Gastroesophageal sphincter (tissue), 4 donors: ENCODE results near the gene PTPRG. TPM values are rescaled to one million over a fixed set of nuclear protein-coding genes. Genes with fewer than 3 reads are reported as not detected.

Experiments
- ATAC-seq: fragments of 150-250 bp; one replicate; pipeline ENCODE4 v1.9.1; 2016; ENCODE audit warnings: mild to moderate bottlenecking, moderate library complexity
- H3K27ac ChIP-seq, 4 donors: fragments of 200-600 bp; sonication (generic) in 3 of 4; 1 replicate in 3 of 4; 2 replicates in 1 of 4; pipeline ENCODE4 v1.5.1; 2016 to 2019
- H3K27me3 ChIP-seq: fragments of 200-600 bp; sonication (generic); one replicate; pipeline ENCODE4 v1.5.1; 2019
- H3K36me3 ChIP-seq, 2 donors: fragments of 200-600 bp; sonication (generic); one replicate each; pipeline ENCODE4 v1.5.1; 2019; ENCODE audit warnings: control low read depth in 1 of 2
- H3K4me1 ChIP-seq, 3 donors: fragments of 200-600 bp; sonication (generic); 1 replicate in 2 of 3; 2 replicates in 1 of 3; pipeline ENCODE4 v1.5.1; 2016 to 2019; ENCODE audit warnings: control low read depth in 2 of 3
- H3K4me3 ChIP-seq, 2 donors: fragments of 200-600 bp; sonication (generic); one replicate each; pipeline ENCODE4 v1.5.1; 2019; ENCODE audit warnings: mild to moderate bottlenecking in 1 of 2, moderate library complexity in 1 of 2
- H3K9me3 ChIP-seq, 3 donors: fragments of 200-600 bp; sonication (generic); one replicate each; pipeline ENCODE4 v1.5.1; 2017 to 2019; ENCODE audit warnings: control low read depth in 2 of 3
- CTCF ChIP-seq, 4 experiments: fragments of 200-600 bp in 2 of 4; fragments of 450-650 bp in 2 of 4; sonication (generic) in 1 of 4; IDR thresholded peaks; one replicate each; pipeline ENCODE4 v1.5.1; 2017 to 2019; ENCODE audit warnings: antibody characterized with exemption in 4 of 4, mild to moderate bottlenecking in 2 of 4, moderate library complexity in 2 of 4
- EP300 ChIP-seq: sonication (generic); formaldehyde crosslinking; IDR thresholded peaks from one replicate; pipeline ENCODE4 v1.6.1; 2017; ENCODE audit warnings: antibody characterized with exemption, mild to moderate bottlenecking
- POLR2A ChIP-seq, 2 donors: fragments of 450-650 bp; IDR thresholded peaks; one replicate each; pipeline ENCODE4 v1.6.1; 2017; ENCODE audit warnings: antibody characterized with exemption in 2 of 2, mild to moderate bottlenecking in 2 of 2, moderate library complexity in 1 of 2
- POLR2AphosphoS5 ChIP-seq: sonication (generic); formaldehyde crosslinking; IDR thresholded peaks from one replicate; pipeline ENCODE4 v1.6.1; 2017; ENCODE audit warnings: antibody characterized with exemption
- WGBS, 2 donors: methylation state at CpG; one replicate each; pipeline ENCODE4 v1.1.5; 2018; ENCODE audit warnings: low coverage in 1 of 2; 5-methylcytosine and 5-hydroxymethylcytosine counted together
- total RNA-seq, 4 donors: library from RNA; depleted of rRNA; stranded (reverse); fragments of >200 nt; gene quantifications; one replicate each; pipeline ENCODE4 v1.1.0, GENCODE V29; 2016

Gene PTPRG
- total RNA-seq, 4 donors from 2014 or later = 48.7 to 81.9 (median 52.8) TPM

GRCh38 chr3:62261736-62262135 is 700.4 kb downstream of the PTPRG start:
- TF ChIP-seq EP300 = no peak
- no peak for TF ChIP-seq POLR2A (IDR thresholded peaks at IDR 0.05)
- TF ChIP-seq CTCF (IDR thresholded peaks at IDR 0.05) = no peak
- no peak for TF ChIP-seq POLR2AphosphoS5
- WGBS, 2 donors = 38% methylated on average over 3 of the region's 3 CpGs; no CpG with 5 or more reads in 1 of the 2 donors

DNA sequence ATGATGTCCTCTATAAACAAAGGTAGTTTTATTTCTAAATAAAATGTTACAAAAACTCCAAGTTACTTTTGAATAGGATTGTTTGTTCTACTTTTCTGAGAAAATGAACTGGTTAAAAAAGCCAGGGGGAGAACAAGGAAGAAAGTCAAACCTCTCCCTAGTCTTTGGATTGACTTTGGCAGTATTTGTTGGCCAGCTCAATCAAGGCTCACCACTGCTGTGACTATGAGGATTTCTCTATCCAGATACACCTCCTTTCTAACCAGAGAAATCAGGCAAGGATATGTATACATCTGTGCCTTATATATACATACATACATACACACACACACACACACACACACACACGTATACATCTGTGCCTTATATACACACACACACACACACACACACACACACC is 704.2 kb downstream of the PTPRG start:
- 63 to 91% methylated on average over 1 of the region's 1 CpG for WGBS, 2 donors

More at GRCh38 chr3:62261736-62262135, 700.4 kb downstream of the PTPRG start:
- ATAC-seq = no peak
- Histone ChIP-seq H3K27ac (no peak overlapping the region), H3K4me3 (no peak overlapping the region), H3K36me3 (peaks cover 0 to 21% of the 10 kb centered on the region in 2 donors), H3K9me3 (no peaks in the 10 kb centered on the region), H3K4me1 (no peaks in the 10 kb centered on the region), H3K27me3 (no peaks in the 10 kb centered on the region)

DNA sequence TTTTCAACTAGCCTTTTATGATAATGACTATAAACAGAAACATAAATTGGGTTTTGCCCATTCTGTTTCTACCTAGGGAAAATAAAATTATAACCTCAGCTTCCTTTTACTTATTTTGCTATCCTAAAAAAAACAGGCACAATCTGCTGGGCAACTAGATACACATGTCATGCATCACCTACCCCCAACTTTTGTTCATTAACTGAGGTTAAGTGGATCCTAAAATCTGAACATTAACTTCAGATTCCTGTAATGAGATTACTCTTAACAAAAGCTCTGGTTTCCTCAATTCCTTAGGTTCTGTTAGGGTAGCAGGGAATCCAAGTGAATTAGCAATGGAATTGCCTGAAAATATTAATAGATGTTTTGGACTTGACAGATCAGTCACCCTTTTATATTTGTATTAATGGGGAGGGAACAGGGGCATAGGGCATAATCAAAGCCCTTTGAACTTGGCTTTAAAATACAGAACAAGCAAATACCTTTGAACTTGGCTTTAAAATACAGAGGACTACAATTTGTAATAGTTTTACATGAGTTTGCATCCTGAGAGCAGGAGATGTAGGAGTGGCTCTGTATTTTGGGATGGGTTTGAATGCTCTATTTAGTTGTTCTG is 705.4 kb downstream of the PTPRG start:
- Histone ChIP-seq H3K4me3 (no peak overlapping the region), H3K9me3 (no peaks in the 10 kb centered on the region), H3K36me3 (peaks cover 4 to 56% of the 10 kb centered on the region in 2 donors), H3K4me1 (no peaks in the 10 kb centered on the region), H3K27ac (no peak overlapping the region), H3K27me3 (no peaks in the 10 kb centered on the region)
- TF ChIP-seq POLR2AphosphoS5 = no peak
- no peak for TF ChIP-seq CTCF (IDR thresholded peaks at IDR 0.05)
- no peak for TF ChIP-seq POLR2A (IDR thresholded peaks at IDR 0.05)
- TF ChIP-seq EP300 = no peak
- ATAC-seq = no peak

More for the DNA sequence above, 704.2 kb downstream of the PTPRG start:
- no peaks in the 10 kb centered on the region for H3K27me3 ChIP-seq
- H3K27ac ChIP-seq = no peak overlapping the region
- H3K4me1 ChIP-seq = no peaks in the 10 kb centered on the region
- no peak overlapping the region for H3K4me3 ChIP-seq
- H3K36me3 ChIP-seq = peaks cover 0 to 44% of the 10 kb centered on the region in 2 donors
- TF ChIP-seq EP300 (no peak), POLR2A (IDR thresholded peaks at IDR 0.05) (no peak), POLR2AphosphoS5 (no peak), CTCF (IDR thresholded peaks at IDR 0.05) (no peak)
- no peak for ATAC-seq
- H3K9me3 ChIP-seq = no peaks in the 10 kb centered on the region

GRCh38 chr3:62276658-62277180 is 715.3 kb downstream of the PTPRG start:
- H3K4me1 ChIP-seq = no peaks in the 10 kb centered on the region
- ATAC-seq = no peak
- no peak for TF ChIP-seq POLR2AphosphoS5
- TF ChIP-seq EP300 = no peak
- no peak overlapping the region for H3K4me3 ChIP-seq
- H3K36me3 ChIP-seq = peaks cover 1 to 77% of the 10 kb centered on the region in 2 donors
- H3K9me3 ChIP-seq = no peaks in the 10 kb centered on the region
- 76 to 87% methylated on average over 2 of the region's 2 CpGs for WGBS, 2 donors
- no peaks in the 10 kb centered on the region for H3K27me3 ChIP-seq
- H3K27ac ChIP-seq = no peak overlapping the region

DNA sequence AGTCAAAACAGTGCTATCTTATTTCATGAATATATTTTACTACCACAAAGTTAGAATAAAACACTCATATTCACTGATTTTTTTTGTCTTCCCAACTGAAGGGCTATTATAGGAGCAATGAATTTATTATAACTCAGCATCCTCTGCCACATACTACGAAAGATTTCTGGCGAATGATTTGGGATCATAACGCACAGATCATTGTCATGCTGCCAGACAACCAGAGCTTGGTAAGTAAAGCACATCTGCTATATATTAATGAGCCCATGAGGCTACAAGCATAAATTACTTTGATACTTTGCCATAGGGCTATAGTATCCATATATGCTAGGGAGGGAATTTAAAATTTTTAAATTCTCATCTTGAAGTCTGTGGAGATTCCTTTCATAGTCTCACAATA is 716.1 kb downstream of the PTPRG start:
- Histone ChIP-seq H3K27me3 (no peaks in the 10 kb centered on the region), H3K4me3 (no peak overlapping the region), H3K9me3 (no peaks in the 10 kb centered on the region), H3K27ac (no peak overlapping the region), H3K4me1 (no peaks in the 10 kb centered on the region), H3K36me3 (peaks cover 0 to 73% of the 10 kb centered on the region in 2 donors)
- TF ChIP-seq EP300 = no peak
- no peak for TF ChIP-seq CTCF (IDR thresholded peaks at IDR 0.05)
- no peak for TF ChIP-seq POLR2AphosphoS5
- no peak for TF ChIP-seq POLR2A (IDR thresholded peaks at IDR 0.05)
- WGBS, 2 donors = 75 to 83% methylated on average over 3 of the region's 3 CpGs
- no peak for ATAC-seq
